Measurements from ENCODE around the gene TICAM2.

GRCh38 chr5:115588640-115589039, 13.6 kb downstream of the TICAM2 start:
- no peak for TF ChIP-seq CTCF (IDR thresholded peaks at IDR 0.05)
- TF ChIP-seq POLR2A (IDR thresholded peaks at IDR 0.05) = no peak

Measured in breast epithelium (tissue), 3 donors.